ENCODE measurements around the gene TCF7L1. TPM values are rescaled to one million over a fixed set of nuclear protein-coding genes. Genes with fewer than 3 reads are reported as not detected.

The TCF7L1 gene
- total and polyA plus RNA-seq, 2 of the 13 experiments (the other 11 are each of a cell fraction or from before 2014, with no cell fraction given) = 0.04 to 0.15 TPM

DNA sequence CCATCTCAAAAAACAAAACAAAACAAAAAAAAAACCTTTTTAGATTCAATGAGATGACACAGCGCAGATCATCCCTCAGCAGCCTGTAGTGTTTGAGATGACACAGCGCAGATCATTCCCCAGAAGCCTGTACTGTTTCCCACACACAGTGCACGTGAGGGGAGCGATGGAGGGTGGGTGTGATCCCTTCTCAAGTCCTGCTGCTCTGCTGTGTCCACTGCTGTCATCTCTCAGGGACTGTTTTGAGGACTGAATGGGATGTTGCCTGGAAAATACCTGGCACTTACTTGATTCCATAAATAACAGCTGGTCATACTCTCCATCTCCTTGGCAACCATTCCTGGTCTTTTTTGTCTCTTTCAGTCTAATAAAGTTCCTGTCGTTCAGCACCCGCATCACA is 168.9 kb downstream of the TCF7L1 start:
- intact Hi-C loops (cut with micrococcal nuclease; ENCODE audit: unreplicated experiment) = loop anchor here (10.0 kb wide), 1 partner anchor 377 kb away; no protein-coding TSS in a partner anchor
- H3K79me2 ChIP-seq (ENCODE audit: insufficient read depth, low read length) = no peaks in the 10 kb centered on the region
- no peak for ATAC-seq
- TF ChIP-seq, protein P1, sequence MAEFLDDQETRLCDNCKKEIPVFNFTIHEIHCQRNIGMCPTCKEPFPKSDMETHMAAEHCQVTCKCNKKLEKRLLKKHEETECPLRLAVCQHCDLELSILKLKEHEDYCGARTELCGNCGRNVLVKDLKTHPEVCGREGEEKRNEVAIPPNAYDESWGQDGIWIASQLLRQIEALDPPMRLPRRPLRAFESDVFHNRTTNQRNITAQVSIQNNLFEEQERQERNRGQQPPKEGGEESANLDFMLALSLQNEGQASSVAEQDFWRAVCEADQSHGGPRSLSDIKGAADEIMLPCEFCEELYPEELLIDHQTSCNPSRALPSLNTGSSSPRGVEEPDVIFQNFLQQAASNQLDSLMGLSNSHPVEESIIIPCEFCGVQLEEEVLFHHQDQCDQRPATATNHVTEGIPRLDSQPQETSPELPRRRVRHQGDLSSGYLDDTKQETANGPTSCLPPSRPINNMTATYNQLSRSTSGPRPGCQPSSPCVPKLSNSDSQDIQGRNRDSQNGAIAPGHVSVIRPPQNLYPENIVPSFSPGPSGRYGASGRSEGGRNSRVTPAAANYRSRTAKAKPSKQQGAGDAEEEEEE (CRISPR knock-in tag; IDR thresholded peaks at IDR 0.05; ENCODE audit: borderline replicate concordance) = no peak
- TF ChIP-seq ZNF317 (CRISPR knock-in tag; IDR thresholded peaks at IDR 0.05) (no peak), BHLHE40 (IDR thresholded peaks at IDR 0.05; ENCODE audit: low read length) (peak; percentile 71; the same call in 1 of the 2 replicates), ZNF780A (CRISPR knock-in tag; IDR thresholded peaks at IDR 0.05) (no peak), MAFG (CRISPR knock-in tag; IDR thresholded peaks at IDR 0.05) (no peak), NFKBIZ (CRISPR knock-in tag; IDR thresholded peaks at IDR 0.05) (no peak)
- no peak overlapping the region for H3K27ac ChIP-seq (ENCODE audit: extremely low read length, insufficient read depth, low read length)
- H3K4me3 ChIP-seq (replicated peaks in 1 of 3; ENCODE audit: insufficient read depth in 1 of 3, low read depth in 2 of 3, low read length in 3 of 3) = no peak overlapping the region
- in situ Hi-C loops (cut with HindIII; ENCODE audit: extremely low pct_ligation_motif_present, low pct_unique_long_range_greater_than_20kb) = no loop called here
- no peak overlapping the region for H2AFZ ChIP-seq (ENCODE audit: low read length)
- no peaks in the 10 kb centered on the region for H3K36me3 ChIP-seq (replicated peaks in 1 of 2; ENCODE audit: control insufficient read depth in 1 of 2, insufficient read depth in 2 of 2, low read length in 2 of 2)
- ChIA-PET CTCF (ENCODE audit: low intra/inter-chr PET ratio, low total read pairs) (no interaction called here), POLR2A (no interaction called here)
- no peaks in the 10 kb centered on the region for H3K9me3 ChIP-seq (ENCODE audit: low read length)
- no peaks in the 10 kb centered on the region for H4K20me1 ChIP-seq (ENCODE audit: insufficient read depth, low read length)
- peaks cover 72% of the 10 kb centered on the region for H3K4me1 ChIP-seq (ENCODE audit: insufficient read depth, low read length)
- BruUV-seq (replicated peaks) = no TSS peak
- no peak for FAIRE-seq
- DNase-seq (ENCODE audit: low spot score) = no peak
- no peak overlapping the region for H3K9ac ChIP-seq (ENCODE audit: insufficient read depth, low read depth, low read length)
- whole genome bisulfite sequencing (ENCODE audit: low lambda C conversion rate) = 48% methylated on average over 6 of the region's 6 CpGs
- no peak overlapping the region for H3K4me2 ChIP-seq (ENCODE audit: low read depth, low read length)
- H3K27me3 ChIP-seq (ENCODE audit: control insufficient read depth in 1 of 2, insufficient read depth in 2 of 2, low read length in 2 of 2) = peaks cover 0 to 11% of the 10 kb centered on the region in 2 experiments; a peak in 3 of 5 replicates

Measured in HepG2 (cell line).